T-helper 9 cell (primary cell): ENCODE results near the gene PDPN.

Experiments
- DNase-seq: peaks from one replicate; pipeline ENCODE4 v3.0.0-alpha.2; 2020

The PDPN gene

DNA sequence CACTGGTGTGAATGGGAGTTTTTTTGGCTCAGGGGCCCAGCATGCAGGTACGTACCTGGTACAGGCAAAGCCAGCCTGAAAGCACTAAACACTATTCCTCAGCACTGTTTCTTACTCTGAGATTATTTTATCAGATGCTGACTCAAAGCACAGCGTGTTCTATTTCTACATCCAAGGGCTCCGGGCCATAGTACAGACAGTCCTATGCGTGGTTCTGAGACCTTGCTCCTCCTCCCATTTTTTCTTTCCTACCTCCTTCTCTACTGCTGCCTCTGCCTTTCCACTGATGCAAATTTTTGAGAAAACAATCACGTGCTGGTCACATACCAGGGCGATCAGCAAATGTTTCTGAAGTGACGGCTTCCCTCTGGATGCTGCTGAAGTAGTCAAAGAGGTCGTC, 36.3 kb downstream of the PDPN start:
- no peak for DNase-seq

DNA sequence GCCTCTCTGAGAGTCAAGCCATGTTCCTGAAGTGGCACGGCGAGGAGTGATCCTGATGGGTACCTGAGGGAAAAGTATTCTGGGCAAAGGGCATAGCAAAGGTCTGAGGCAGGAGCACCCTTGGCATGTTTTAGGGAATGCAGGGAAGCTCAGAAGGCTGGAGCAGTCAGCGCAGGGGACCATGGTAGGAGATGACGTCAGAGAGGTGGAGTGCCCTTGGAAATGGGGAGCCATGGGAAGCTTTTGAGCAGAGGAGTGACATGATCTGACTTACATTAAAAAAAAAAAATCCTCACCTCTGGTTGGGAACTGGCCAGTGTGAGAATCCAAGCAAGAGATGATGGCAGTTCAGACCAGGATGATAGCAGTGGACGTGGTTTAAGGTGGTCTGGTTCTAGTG, 37.2 kb downstream of the PDPN start:
- no peak for DNase-seq

DNA sequence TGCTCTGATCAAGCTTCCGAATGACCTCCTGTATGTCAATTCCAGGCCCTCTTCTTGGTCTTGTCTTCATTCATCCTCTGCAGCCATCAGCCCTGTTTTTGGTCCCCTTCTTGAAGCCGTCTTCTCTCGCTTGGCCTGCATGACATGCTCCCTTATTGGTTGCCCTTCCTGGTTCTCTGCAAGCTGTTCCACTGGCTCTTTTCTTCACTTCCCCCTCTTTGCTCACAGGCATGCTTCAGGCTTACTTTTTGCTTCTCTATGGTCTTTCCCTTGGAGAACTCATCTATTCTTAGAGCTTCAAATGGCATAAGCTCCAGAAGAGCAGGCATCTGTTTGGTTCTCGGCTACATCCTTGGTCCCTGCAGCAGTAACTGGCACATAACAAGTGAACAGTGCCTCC, 38.8 kb downstream of the PDPN start:
- no peak for DNase-seq

DNA sequence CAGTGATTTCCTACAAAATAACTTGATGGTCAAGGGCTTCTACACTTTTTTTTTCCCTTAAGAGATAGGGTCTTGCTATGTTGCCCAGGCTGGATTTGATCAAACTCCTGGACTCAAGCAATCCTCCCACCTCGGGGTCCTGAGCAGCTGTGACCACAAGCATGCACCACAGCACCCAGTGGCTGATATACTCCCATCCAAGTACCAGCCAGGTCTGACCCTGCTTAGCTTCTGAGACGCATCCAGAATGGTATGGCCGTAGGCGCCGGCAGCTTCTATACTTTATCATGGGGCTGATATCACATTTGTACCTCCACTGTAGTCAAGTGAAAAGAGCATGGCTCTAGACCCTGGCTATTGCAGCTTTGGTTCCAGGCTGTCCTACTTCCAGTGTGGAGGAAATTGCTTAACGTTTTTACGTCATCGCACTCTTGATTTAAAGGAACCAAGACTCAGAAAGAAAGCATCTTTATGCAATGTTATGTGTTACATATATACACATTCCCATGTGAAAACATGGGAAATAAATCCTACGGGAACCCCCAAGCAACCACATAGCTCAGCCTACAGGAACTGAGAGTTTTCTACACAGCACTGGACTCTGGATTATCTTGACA, 39.5 kb downstream of the PDPN start:
- no peak for DNase-seq

DNA sequence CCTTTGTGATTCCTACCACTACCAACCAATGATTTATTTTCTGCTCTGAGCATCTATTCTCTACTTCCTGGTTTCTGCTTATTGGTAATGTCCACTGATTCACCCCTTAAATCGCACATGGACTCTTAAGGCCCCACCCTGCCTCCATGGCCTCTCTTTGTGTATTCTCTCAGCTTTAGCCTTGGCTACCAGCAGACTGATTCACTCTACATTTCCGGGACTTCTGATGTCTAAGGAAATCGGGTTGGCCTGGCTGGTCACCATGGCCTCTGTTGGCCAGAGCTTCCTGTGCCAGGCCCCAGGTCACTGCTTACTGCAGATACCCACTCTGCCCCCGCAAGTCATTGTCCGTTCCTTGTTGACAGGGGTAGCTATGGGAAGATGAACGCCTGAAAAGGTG, 40.9 kb downstream of the PDPN start:
- no peak for DNase-seq

DNA sequence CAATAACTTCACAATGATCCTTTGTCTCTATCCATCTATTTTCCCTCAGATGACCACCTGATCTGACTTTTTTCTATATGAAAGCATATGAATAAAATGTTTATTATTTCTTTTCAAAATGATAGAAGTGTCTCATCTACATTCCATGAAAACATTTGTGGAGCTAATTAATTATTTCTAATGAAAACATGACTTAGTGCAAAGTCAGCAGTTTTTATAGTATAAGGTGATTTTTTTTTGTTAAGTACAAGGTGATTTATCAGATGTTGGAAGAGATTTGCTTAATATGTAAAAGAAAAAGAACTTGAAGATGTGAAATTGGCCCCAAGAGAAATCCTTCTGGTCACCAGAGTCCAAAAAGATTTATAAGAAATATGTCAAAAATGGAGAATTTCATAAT, 43.5 kb downstream of the PDPN start:
- DNase-seq: no peak

DNA sequence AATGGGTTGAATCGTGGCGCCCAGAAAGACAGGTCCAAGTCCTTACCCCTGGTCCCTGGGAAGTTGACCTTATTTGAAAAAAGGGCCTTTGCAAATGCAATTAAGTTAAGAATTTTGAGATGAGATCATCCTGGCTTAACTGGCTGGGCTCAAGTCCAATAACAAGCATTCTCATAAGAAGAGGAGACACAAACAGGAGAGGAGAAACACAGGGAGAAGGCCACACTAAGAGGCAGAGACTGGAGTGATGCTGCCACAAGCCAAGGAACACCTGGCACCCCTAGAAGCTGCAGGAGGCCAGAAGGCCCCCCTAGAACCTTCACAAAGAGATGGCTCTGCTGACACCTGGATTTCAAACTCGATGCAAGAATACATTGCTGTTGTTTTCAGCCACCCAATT, 44.6 kb downstream of the PDPN start:
- DNase-seq: no peak

DNA sequence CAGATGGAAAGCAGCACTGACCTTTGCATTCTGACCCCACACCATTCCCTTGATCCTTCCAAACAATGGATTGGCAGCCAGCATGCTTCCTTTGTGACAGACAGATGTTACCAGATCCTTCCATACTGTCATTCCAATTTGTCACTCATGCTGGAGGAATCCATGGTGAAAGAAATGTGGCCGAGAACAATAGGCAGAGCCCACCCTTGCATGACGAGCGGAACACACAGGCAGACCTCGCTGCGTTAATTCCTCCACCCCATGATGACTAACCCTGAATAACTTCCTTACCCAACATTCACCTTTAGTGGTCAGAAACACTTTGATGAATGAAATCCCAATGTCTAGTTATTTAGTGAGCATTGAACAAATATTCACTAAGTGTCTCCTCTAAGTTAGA, 45.1 kb downstream of the PDPN start:
- no peak for DNase-seq

DNA sequence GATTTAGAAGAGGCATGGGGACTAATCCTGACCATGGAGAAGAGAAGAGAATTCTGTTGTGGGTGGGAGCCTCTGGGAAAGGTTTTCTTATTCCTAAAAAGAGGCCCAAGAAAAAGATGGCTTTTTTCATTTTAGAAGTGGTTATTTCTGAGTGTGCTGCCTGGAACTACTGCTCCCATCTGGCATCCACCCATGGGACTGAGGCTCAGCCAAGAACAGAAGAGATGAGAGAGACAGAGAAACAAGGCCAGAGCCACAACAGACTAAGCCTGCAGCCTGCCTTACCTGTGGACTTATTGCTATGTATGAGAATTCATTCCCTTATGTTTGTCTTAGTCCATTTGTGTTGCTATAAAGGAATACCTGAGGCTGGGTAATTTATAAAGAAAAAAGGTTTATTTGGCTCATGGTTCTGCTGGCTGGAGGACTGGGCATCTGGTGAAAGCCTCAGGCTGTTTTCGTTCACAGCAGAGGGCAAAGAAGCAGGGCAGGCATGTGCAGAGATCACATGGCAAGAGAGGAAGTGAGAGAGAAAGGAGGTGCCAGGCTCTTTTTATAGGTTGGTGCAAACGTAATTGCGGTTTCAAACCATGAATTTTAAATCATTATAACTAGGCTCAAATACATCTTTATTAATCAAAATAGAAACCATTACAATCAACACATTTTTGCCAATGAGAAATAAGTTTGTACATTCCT, 58.8 kb downstream of the PDPN start:
- DNase-seq: no peak

DNA sequence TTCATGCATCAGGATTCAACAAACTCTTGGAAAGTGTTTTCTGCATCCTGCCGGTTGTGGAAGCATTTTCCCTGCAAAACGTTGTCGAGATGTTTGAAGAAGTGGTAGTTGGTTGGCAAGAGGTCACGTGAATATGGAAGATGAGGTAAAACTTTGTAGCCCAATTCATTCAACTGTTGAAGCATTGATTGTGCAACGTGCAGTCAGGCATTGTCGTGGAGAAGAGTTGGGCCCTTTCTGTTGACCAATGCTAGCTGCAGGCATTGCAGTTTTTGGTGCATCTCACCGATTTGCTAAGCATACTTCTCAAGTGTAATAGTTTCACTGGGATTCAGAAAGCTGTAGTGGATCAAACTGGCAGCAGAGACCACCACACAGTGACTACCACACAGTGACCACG, 59.4 kb downstream of the PDPN start:
- no peak for DNase-seq

DNA sequence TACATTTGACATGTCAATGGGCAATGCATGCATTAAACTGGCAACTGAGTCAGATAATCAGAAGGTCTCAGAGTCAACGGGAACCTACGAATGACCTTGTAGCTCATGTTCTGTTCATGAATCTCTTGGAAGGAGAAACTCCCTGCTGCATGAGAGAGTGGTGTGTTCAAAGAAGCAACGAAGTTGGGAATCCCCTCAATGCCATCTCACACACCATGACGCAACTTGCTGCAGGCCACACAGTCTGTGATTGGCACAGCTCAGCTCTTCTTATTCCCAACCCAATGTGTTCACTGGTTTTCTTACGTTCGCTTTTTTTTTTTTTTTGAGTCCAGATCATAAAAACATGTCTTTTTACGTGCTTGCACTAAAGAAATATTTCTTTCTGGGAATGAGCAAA, 62.9 kb downstream of the PDPN start:
- no peak for DNase-seq

DNA sequence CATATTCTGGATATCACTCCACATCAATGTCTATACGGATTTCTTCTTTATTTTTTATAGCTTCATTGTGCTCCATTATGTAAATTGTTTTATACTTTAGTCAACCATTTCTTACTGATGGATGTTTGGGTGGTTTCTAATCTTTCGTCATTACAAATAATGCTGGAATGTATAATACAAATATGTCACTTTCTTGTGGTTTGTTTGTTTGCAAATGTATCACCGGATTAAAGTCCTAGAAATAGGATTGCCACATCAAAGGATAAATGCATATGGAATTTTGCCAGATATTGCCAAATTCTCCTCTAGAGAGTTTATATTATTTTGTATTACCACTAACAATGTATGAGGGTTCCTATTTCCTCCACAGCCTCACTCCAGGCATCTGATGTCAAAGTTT, 67.6 kb downstream of the PDPN start:
- DNase-seq: no peak

DNA sequence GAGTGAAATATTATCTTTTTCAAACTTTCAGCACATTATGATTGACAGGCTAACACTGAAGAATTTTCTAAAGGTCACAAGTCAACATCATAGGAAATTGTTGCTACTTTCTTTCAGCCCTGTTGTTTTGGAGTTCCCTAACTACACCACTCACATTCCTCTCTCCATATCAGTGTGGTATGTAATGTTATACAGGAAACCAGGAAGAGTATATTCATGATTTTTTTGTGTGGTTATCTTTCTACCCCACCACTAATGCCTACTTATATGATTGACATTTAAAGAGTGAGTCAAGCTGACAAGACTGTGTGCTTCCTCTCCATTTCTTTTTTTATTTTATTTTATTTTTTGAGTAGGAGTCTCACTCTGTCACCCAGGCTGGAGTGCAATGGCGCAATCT, 68.6 kb downstream of the PDPN start:
- DNase-seq: no peak

DNA sequence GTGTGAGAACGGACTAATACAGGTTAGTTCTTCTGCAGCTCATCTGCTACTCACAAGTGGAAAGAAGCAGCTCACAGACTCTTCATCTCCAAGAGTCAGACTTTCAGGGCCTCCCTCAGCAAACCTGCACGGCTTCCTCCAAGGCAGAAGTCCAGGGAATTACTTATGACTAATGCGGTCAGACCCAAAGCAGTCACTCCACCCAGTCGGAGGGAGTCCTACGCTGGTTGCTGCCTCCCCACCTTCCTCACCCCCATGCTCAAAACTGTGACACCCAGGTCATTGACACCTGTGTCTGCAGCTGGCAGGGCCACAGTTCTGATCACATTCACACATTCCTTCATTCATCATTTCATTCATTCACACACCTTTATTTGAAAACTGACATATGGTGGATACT, 77.9 kb downstream of the PDPN start:
- no peak for DNase-seq

DNA sequence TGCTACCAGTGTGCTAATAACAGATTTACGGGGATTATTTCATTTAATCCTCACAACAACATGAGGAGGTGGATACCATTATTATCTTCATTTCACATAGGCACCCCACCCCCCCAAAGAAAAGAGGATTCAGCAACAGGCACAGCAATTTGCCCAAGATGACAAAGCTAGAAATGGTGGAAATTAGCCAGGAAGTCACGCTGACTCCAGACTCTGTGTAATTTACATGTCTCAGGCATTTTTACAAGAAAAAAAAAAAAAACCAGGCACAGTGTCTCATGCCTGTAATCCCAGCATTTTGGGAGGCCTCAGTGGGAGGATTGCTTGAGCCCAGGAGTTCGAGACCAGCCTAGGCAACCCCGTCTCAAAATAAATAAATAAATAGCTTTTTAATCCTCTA, 78.9 kb downstream of the PDPN start:
- DNase-seq: no peak

DNA sequence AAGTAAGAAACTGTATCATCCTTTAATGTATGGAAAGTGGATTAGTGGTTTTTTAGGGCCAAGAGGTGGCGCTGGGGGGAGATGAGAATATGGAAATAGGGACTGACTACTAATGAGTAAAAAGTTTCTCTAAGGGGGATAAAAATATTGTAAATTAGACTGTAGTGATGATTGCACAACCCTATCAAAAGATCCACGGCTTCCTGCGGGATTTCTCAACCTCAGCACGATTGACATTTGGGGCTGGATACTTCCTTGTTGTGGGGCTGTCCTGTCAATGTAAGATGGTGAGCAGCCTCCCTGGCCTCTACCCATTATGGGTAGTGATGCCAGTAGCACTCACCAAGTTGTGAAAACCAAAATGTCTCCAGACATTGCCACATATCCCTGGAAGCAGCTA, 80.3 kb downstream of the PDPN start:
- DNase-seq: no peak

DNA sequence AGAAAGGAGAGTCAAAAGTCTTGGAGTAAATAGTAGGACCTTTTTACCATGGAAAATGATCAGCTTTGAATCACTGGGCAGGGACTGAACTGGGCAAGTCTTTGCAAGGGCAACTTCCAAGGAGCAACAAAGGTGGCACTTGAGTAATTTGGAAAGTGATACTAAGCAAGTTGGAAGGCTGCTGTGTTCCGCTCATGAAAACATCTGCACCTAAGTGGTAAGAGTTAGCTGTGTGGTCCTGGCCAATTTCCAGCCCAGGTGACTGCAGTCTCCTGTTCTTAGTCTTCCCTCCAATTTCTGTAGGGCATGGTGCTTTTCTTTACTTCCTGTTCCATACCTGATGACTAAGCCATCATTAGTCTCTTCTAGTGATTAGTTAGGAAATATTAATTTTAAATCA, 80.8 kb downstream of the PDPN start:
- DNase-seq: no peak

DNA sequence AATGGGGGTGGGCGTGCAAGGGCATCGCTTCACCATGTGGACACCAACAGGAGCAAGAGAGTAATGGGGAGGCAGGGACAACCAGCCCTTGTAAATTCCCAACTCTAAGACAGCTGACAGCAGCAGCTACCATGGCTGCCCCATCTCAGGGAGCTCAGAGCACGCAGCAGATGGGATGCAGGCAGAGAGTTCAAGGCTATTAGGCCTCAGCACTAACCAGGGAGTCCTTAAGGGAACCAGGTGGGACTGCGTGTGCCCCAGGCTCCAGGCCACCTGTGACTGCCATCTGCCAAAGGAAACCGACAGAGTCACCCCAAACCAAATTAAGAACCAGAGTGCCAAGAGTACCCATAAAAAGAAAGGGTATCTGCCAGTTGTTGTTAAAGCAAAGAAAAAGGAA, 82.7 kb downstream of the PDPN start:
- DNase-seq: no peak
